Activated naive CD4-positive, alpha-beta T cell treated with anti-CD3 and anti-CD28 coated beads, Interleukin-2, amount 10 ng/mL, durations not matched to agents 7 days and 5 days (primary cell): Measurements from ENCODE around the gene AKAP10.
"Not testable (repeated sequence)": the region's sequence is repeated elsewhere in the genome, so short reads cannot be mapped to it uniquely, and the experiment has no call there.

Experiments used
- CTCF ChIA-PET: fragments of 350-600 bp; sonication (Branson Sonifier 250); formaldehyde crosslinking; loops from one replicate; lab custom pipeline; 2021; ENCODE audit warnings: antibody characterized with exemption; lab: Charles Lee
- DNase-seq: peaks from one replicate; pipeline ENCODE4 v3.0.0-alpha.2; 2020
- H3K27ac Mint-ChIP-seq: one replicate; pipeline ENCODE4 v1.8.0; 2021; ENCODE audit warnings: mild to moderate bottlenecking, moderate library complexity, mixed read lengths
- H3K27me3 Mint-ChIP-seq: one replicate; pipeline ENCODE4 v1.8.0; 2021; ENCODE audit warnings: mild to moderate bottlenecking, mixed read lengths
- H3K36me3 Mint-ChIP-seq: one replicate; pipeline ENCODE4 v1.8.0; 2021; ENCODE audit warnings: mixed read lengths
- H3K4me1 Mint-ChIP-seq: one replicate; pipeline ENCODE4 v1.8.0; 2021; ENCODE audit warnings: mixed read lengths
- H3K4me3 Mint-ChIP-seq: one replicate; pipeline ENCODE4 v1.8.0; 2021; ENCODE audit warnings: mild to moderate bottlenecking, moderate library complexity, mixed read lengths
- H3K9me3 Mint-ChIP-seq: one replicate; pipeline ENCODE4 v1.8.0; 2021; ENCODE audit warnings: mixed read lengths

The AKAP10 gene

DNA sequence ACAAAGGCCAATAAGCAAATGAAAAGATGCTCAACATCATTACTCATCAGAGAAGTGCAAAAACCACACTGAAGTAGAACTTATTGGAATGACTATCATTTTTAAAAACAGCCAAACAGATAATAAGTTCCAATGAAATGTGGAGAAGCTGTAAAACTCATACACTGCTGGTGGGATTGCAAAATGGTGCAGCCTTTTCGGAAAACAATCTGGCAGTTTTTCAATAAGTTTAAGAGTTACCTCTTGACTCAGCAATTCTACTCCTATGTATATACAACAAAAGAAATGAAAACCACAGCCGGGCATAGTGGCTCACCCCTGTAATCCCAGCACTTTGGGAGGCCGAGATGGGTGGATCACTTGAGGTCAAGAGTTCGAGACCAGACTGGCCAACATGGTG lies 49.3 kb downstream of the AKAP10 start:
- CTCF ChIA-PET = no interaction called here
- no peak overlapping the region for H3K4me3 Mint-ChIP-seq
- H3K9me3 Mint-ChIP-seq = no peaks in the 10 kb centered on the region
- H3K27ac Mint-ChIP-seq = no peak overlapping the region
- H3K27me3 Mint-ChIP-seq = no peaks in the 10 kb centered on the region
- no peak for DNase-seq
- H3K4me1 Mint-ChIP-seq = no peaks in the 10 kb centered on the region
- H3K36me3 Mint-ChIP-seq = peaks cover 59% of the 10 kb centered on the region

- Mint-ChIP-seq H3K4me3 (no peak overlapping the region), H3K36me3 (peaks cover 45% of the 10 kb centered on the region), H3K27me3 (no peaks in the 10 kb centered on the region), H3K9me3 (no peaks in the 10 kb centered on the region), H3K27ac (no peak overlapping the region), H3K4me1 (peaks cover 4% of the 10 kb centered on the region)
- CTCF ChIA-PET = no interaction called here
- no peak for DNase-seq
Measured at GRCh38 chr17:19915245-19915978, 62.2 kb downstream of the AKAP10 start.

DNA sequence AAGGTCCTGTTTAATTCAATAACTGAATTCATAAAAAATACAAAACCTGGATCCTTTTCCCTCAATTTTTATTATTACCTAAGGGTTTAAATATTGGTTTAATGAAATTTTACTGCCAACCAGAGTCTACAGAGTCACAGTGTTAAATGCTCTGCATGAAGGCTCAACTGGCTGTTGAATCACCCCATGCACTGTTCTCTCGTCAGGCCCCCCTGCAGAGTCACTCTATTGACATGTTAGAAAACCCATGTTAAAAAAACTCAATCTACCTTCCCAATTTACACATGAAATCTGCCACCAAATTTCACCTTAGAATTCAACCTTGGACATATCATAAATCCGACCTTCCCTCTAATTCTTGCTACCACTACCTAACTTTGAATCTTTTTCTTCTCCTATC lies 66.6 kb downstream of the AKAP10 start:
- CTCF ChIA-PET = interaction anchor here (0.7 kb wide), 1 partner anchor 26 kb away, joined by 3 read pairs; no protein-coding TSS in a partner anchor
- Mint-ChIP-seq H3K27me3 (no peaks in the 10 kb centered on the region), H3K36me3 (peaks cover 62% of the 10 kb centered on the region)

DNA sequence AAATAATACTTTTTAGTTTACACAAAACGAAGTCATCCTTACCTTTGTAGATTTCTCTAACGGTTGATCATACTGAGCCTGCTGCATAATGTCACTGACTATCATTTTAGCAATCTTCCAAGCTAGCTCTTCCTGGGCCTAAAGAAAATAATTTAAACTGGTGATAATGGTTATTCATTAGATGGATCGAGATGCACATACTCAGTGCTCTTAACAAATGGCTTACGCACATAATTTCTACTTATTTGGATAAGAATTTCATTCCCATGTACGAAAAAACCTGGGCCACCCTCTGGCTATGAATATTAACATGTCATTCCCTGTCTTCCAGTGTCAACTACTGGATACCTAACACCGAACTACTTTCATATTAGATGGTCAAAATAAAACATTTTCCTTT lies 68.5 kb downstream of the AKAP10 start:
- DNase-seq = no peak
- no peaks in the 10 kb centered on the region for H3K27me3 Mint-ChIP-seq
- CTCF ChIA-PET = no interaction called here
- H3K4me3 Mint-ChIP-seq = no peak overlapping the region
- no peaks in the 10 kb centered on the region for H3K9me3 Mint-ChIP-seq
- no peak overlapping the region for H3K27ac Mint-ChIP-seq
- H3K4me1 Mint-ChIP-seq = peaks cover 4% of the 10 kb centered on the region
- H3K36me3 Mint-ChIP-seq = peaks cover 60% of the 10 kb centered on the region

More for the DNA sequence above, 66.6 kb downstream of the AKAP10 start:
- H3K4me3 Mint-ChIP-seq = no peak overlapping the region
- peaks cover 4% of the 10 kb centered on the region for H3K4me1 Mint-ChIP-seq
- no peak for DNase-seq
- H3K9me3 Mint-ChIP-seq = no peaks in the 10 kb centered on the region
- H3K27ac Mint-ChIP-seq = no peak overlapping the region

- Mint-ChIP-seq H3K27ac (no peak overlapping the region), H3K27me3 (no peaks in the 10 kb centered on the region), H3K36me3 (peaks cover 64% of the 10 kb centered on the region), H3K4me3 (no peak overlapping the region), H3K9me3 (no peaks in the 10 kb centered on the region), H3K4me1 (no peaks in the 10 kb centered on the region)
- CTCF ChIA-PET = no interaction called here
- no peak for DNase-seq
Measured at GRCh38 chr17:19905502-19905901, 72.1 kb downstream of the AKAP10 start.

- Mint-ChIP-seq H3K27me3 (no peaks in the 10 kb centered on the region), H3K4me3 (no peak overlapping the region), H3K4me1 (no peaks in the 10 kb centered on the region), H3K9me3 (no peaks in the 10 kb centered on the region), H3K27ac (no peak overlapping the region), H3K36me3 (peaks cover 64% of the 10 kb centered on the region)
- CTCF ChIA-PET = no interaction called here
- DNase-seq = no peak
Measured at GRCh38 chr17:19904924-19905323, 72.7 kb downstream of the AKAP10 start.

- Mint-ChIP-seq H3K9me3 (no peaks in the 10 kb centered on the region), H3K27ac (no peak overlapping the region), H3K4me3 (no peak overlapping the region), H3K27me3 (no peaks in the 10 kb centered on the region), H3K36me3 (peaks cover 61% of the 10 kb centered on the region), H3K4me1 (no peaks in the 10 kb centered on the region)
- DNase-seq = no peak
- CTCF ChIA-PET = no interaction called here
Measured at GRCh38 chr17:19904412-19904811, 73.2 kb downstream of the AKAP10 start.

DNA sequence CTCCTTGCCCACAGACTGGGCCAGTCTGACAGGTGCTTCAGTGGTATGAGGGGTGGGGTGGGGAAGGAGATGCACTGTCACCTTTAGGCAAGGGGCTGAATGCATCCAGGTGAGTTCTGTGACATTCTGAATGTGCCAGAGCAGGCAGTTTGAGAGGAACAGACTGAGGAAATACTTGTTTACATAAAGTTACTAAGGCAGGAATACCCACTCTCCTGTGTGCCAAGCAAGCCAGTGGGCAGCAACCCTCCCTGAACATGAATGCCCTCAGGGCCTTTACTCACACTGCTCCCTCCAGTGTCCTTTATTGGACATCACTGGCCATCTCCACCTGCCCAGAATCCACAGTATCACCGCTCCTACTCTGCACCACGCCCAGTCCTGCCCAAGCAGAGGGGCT lies 76.8 kb downstream of the AKAP10 start:
- Mint-ChIP-seq H3K27ac (peak overlapping the region; percentile 24), H3K4me3 (no peak overlapping the region), H3K4me1 (no peaks in the 10 kb centered on the region), H3K9me3 (no peaks in the 10 kb centered on the region), H3K27me3 (no peaks in the 10 kb centered on the region), H3K36me3 (peaks cover 35% of the 10 kb centered on the region)
- DNase-seq = no peak
- CTCF ChIA-PET = no interaction called here

- CTCF ChIA-PET = no interaction called here
- Mint-ChIP-seq H3K4me3 (no peak overlapping the region), H3K9me3 (no peaks in the 10 kb centered on the region), H3K4me1 (no peaks in the 10 kb centered on the region), H3K27ac (no peak overlapping the region), H3K36me3 (peaks cover 16% of the 10 kb centered on the region), H3K27me3 (no peaks in the 10 kb centered on the region)
- no peak for DNase-seq
Measured at GRCh38 chr17:19897903-19898302, 79.7 kb downstream of the AKAP10 start.

GRCh38 chr17:19897090-19897837 lies 80.4 kb downstream of the AKAP10 start:
- no peak for DNase-seq
- Mint-ChIP-seq H3K4me1 (no peaks in the 10 kb centered on the region), H3K9me3 (no peaks in the 10 kb centered on the region), H3K27ac (no peak overlapping the region), H3K36me3 (peaks cover 13% of the 10 kb centered on the region), H3K4me3 (no peak overlapping the region), H3K27me3 (no peaks in the 10 kb centered on the region)
- CTCF ChIA-PET = no interaction called here

DNA sequence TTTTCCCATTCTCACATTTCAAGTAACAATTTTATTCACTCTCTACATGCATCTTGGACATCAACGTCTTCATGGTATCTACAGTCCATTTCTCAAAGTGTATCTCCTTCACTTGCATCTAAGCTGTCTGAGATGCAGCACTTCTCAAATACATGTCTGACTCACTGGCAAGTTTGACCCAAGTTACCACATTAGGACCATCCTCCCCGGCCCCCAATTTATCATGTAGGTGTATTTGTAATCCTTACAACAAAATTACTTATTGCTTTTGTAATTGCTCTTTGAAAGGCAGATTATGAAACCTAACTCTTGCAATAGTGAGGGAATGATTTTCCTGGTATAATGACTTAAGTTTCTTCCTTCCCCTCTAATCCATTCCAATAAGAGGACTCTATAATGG lies 80.9 kb downstream of the AKAP10 start:
- Mint-ChIP-seq H3K4me3 (no peak overlapping the region), H3K9me3 (no peaks in the 10 kb centered on the region), H3K4me1 (no peaks in the 10 kb centered on the region), H3K27me3 (no peaks in the 10 kb centered on the region), H3K27ac (no peak overlapping the region), H3K36me3 (peaks cover 13% of the 10 kb centered on the region)
- CTCF ChIA-PET = no interaction called here
- no peak for DNase-seq

GRCh38 chr17:19890554-19890953 lies 87.1 kb downstream of the AKAP10 start:
- H3K4me1 Mint-ChIP-seq, H3K9me3 Mint-ChIP-seq, DNase-seq, H3K27ac Mint-ChIP-seq, H3K4me3 Mint-ChIP-seq, H3K36me3 Mint-ChIP-seq, H3K27me3 Mint-ChIP-seq, CTCF ChIA-PET: not testable (repeated sequence)

DNA sequence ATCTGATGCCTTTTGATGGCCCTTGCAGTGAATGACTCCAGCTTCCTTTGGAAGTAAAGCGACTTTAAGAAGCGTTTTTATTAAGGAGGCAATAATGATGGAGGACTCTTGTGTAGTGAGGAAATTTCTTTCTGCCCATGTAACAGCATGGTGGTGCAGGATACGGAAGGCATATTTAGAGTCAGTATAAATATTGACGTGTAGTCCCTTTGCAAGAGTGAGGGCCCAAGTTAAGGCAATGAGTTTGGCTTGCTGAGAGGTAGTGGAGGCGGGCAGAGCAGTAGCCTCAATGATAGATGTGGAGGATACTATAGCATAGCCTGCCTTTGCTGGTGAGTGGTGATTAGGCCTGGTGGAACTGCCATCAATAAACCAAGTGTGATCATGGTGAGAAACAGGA lies 87.6 kb downstream of the AKAP10 start:
- DNase-seq, H3K4me1 Mint-ChIP-seq, H3K4me3 Mint-ChIP-seq, CTCF ChIA-PET, H3K27ac Mint-ChIP-seq, H3K36me3 Mint-ChIP-seq, H3K27me3 Mint-ChIP-seq, H3K9me3 Mint-ChIP-seq: not testable (repeated sequence)

GRCh38 chr17:19886116-19886515 lies 91.5 kb downstream of the AKAP10 start:
- Mint-ChIP-seq H3K27me3 (peaks cover 8% of the 10 kb centered on the region), H3K4me1 (no peaks in the 10 kb centered on the region), H3K9me3 (no peaks in the 10 kb centered on the region), H3K36me3 (no peaks in the 10 kb centered on the region), H3K27ac (no peak overlapping the region), H3K4me3 (no peak overlapping the region)
- no peak for DNase-seq
- CTCF ChIA-PET = no interaction called here
